Rectal smooth muscle tissue (tissue), 1 donor: ENCODE data around the gene NELFA.

Source experiments
- H3K27ac ChIP-seq: one replicate; pipeline ENCODE4 v1.7.0; 2013; ENCODE audit warnings: low read depth, low read length, inconsistent platforms
- H3K27me3 ChIP-seq: one replicate; pipeline ENCODE4 v1.7.0; 2013; ENCODE audit warnings: low read length; ENCODE audit not compliant: control insufficient read depth, insufficient read depth
- H3K36me3 ChIP-seq: one replicate; pipeline ENCODE4 v1.7.0; 2013; ENCODE audit warnings: low read length; ENCODE audit not compliant: control insufficient read depth, insufficient read depth
- H3K4me1 ChIP-seq: one replicate; pipeline ENCODE4 v1.7.0; 2013; ENCODE audit warnings: low read length; ENCODE audit not compliant: control insufficient read depth, insufficient read depth
- H3K4me3 ChIP-seq: one replicate; pipeline ENCODE4 v1.7.0; 2013; ENCODE audit warnings: low read length
- H3K9ac ChIP-seq: one replicate; pipeline ENCODE4 v1.7.0; 2013; ENCODE audit warnings: low read length

The NELFA gene

DNA sequence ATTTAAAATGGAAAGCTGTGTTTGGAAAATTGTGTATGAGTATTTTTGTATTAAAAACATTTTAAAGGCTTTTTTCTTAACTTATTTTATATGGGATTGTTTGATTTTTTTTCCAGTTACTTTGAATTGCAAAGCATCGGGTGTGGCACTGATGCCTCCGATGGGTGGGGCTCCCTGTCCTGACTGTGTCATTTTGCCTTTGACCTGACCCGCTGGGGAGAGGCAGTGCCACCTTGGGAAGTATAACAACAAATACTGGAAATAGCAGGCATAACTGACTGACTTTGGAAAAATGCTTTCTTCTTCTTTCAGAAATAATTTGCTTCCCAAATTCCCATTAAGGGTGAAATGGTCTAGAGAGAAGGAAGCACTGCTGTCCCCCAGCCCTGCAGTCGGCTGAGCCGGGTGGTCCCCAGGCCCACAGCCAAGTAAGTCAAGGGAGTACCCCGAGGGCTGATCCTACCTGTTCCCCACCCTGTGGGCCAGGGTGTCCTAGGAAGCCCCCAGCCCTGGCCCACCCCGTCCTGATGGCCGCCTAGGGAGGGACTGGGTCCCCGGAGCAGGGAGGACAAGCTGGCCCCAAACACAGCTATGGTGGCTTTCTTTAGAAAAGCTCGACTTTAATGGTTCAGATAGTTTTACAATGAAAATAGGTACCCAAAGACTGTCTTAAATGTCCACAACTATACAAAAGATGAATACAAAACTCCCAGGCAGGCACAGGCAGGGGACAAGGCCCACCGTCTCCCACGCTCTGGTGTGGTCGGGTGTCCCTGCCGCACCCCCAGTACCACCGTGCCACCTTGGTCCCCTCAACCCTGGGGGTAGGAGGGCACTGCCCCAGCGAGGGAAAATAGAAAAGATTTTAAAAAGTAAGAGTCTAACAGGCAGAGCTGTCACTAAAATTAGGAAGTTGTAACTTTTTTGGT lies 26.4 kb downstream of the NELFA start:
- no peaks in the 10 kb centered on the region for H3K4me1 ChIP-seq
- no peak overlapping the region for H3K9ac ChIP-seq
- H3K36me3 ChIP-seq: peaks cover 28% of the 10 kb centered on the region
- H3K27ac ChIP-seq: no peak overlapping the region
- no peak overlapping the region for H3K4me3 ChIP-seq
- H3K27me3 ChIP-seq: no peaks in the 10 kb centered on the region

GRCh38 chr4:1981251-1982058 lies 27.3 kb downstream of the NELFA start:
- peaks cover 28% of the 10 kb centered on the region for H3K36me3 ChIP-seq
- H3K9ac ChIP-seq: no peak overlapping the region
- H3K27me3 ChIP-seq: no peaks in the 10 kb centered on the region
- H3K4me3 ChIP-seq: no peak overlapping the region
- no peak overlapping the region for H3K27ac ChIP-seq
- H3K4me1 ChIP-seq: no peaks in the 10 kb centered on the region

DNA sequence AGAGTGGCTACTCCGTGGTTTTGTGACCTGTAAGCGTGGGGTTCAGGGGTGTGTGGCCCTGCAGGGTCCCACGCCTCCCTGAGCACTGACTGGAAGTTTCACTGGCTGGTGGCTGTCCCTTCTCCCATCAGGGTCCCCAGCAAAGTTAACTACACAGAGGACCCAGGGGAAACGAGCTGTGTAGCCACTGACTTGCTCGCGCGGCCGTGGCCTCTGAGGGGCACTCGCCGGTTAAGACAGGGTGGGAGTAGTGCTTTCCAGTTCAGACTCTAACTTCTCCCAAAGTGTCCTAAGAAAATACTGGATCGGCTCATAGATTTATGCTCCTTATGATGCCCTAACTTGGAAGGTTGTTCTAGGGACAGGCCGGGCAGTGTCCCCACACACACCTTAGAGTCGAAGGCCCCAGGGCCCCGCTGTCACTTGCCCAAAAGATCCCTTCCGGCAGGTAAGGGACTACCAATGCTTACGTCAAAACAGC lies 28.2 kb downstream of the NELFA start:
- Histone ChIP-seq H3K9ac (no peak overlapping the region), H3K4me1 (no peaks in the 10 kb centered on the region), H3K36me3 (peaks cover 35% of the 10 kb centered on the region)

DNA sequence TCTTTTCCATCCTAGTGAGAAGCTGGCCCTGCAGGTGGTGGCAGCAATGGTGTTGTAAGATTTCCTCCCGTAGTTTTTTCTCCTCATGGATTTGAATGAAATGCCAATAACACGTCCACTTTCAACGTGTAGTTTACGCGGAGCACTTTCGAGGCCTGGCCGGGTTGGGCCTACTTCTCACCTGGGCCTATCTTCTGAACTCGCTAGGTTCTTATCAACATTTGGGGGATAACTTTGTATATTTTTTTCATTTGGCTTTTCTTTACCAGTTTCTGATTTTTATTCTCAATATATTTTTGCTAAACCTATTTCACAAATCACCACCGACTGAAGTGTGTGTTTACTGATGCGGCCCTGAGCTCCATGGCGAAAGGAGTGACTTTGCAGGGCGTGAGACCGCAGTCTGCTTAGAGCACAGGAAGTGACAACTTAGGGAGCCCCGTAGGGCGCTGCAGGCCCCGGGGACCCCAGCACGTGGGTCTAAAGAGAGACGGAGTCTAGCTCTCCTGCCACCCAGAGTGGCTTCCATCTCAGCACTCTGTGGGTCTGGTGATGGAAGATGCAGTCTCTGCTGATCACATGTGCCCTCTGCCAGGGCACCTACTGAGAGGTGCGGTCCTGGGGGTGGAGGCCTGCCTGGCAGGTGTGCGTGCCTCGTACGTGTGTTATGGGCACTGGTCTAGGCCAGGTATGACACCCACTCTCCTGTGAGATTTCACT lies 29.1 kb downstream of the NELFA start:
- Histone ChIP-seq H3K27me3 (no peaks in the 10 kb centered on the region), H3K4me1 (no peaks in the 10 kb centered on the region), H3K9ac (no peak overlapping the region), H3K27ac (no peak overlapping the region), H3K4me3 (no peak overlapping the region), H3K36me3 (peaks cover 32% of the 10 kb centered on the region)

More for the DNA sequence above, 28.2 kb downstream of the NELFA start:
- H3K27me3 ChIP-seq: no peaks in the 10 kb centered on the region
- no peak overlapping the region for H3K4me3 ChIP-seq
- no peak overlapping the region for H3K27ac ChIP-seq

GRCh38 chr4:1978741-1979476 lies 29.9 kb downstream of the NELFA start:
- Histone ChIP-seq H3K27ac (no peak overlapping the region), H3K4me3 (no peak overlapping the region), H3K4me1 (no peaks in the 10 kb centered on the region), H3K36me3 (peaks cover 32% of the 10 kb centered on the region), H3K9ac (no peak overlapping the region), H3K27me3 (no peaks in the 10 kb centered on the region)

- H3K9ac ChIP-seq: no peak overlapping the region
- H3K4me1 ChIP-seq: no peaks in the 10 kb centered on the region
- H3K36me3 ChIP-seq: peaks cover 28% of the 10 kb centered on the region
- H3K27me3 ChIP-seq: no peaks in the 10 kb centered on the region
- no peak overlapping the region for H3K27ac ChIP-seq
- H3K4me3 ChIP-seq: no peak overlapping the region
These were observed 30.5 kb downstream of the NELFA start for GRCh38 chr4:1978226-1978625.

GRCh38 chr4:1976416-1977352 lies 32.1 kb downstream of the NELFA start:
- H3K4me1 ChIP-seq: no peaks in the 10 kb centered on the region
- H3K27ac ChIP-seq: no peak overlapping the region
- H3K27me3 ChIP-seq: no peaks in the 10 kb centered on the region
- peaks cover 31% of the 10 kb centered on the region for H3K36me3 ChIP-seq
- H3K4me3 ChIP-seq: no peak overlapping the region
- no peak overlapping the region for H3K9ac ChIP-seq

- H3K4me1 ChIP-seq: no peaks in the 10 kb centered on the region
- H3K9ac ChIP-seq: no peak overlapping the region
- peaks cover 28% of the 10 kb centered on the region for H3K36me3 ChIP-seq
- H3K27me3 ChIP-seq: no peaks in the 10 kb centered on the region
- no peak overlapping the region for H3K4me3 ChIP-seq
- no peak overlapping the region for H3K27ac ChIP-seq
These were observed 32.9 kb downstream of the NELFA start for GRCh38 chr4:1975880-1976279.

- no peak overlapping the region for H3K9ac ChIP-seq
- H3K27me3 ChIP-seq: no peaks in the 10 kb centered on the region
- no peak overlapping the region for H3K4me3 ChIP-seq
- peaks cover 24% of the 10 kb centered on the region for H3K36me3 ChIP-seq
- no peaks in the 10 kb centered on the region for H3K4me1 ChIP-seq
- H3K27ac ChIP-seq: no peak overlapping the region
These were observed 33.4 kb downstream of the NELFA start for GRCh38 chr4:1975391-1975801.

GRCh38 chr4:1974840-1975239 lies 33.9 kb downstream of the NELFA start:
- Histone ChIP-seq H3K9ac (no peak overlapping the region), H3K27ac (no peak overlapping the region), H3K4me1 (no peaks in the 10 kb centered on the region), H3K27me3 (no peaks in the 10 kb centered on the region), H3K4me3 (no peak overlapping the region), H3K36me3 (peaks cover 23% of the 10 kb centered on the region)

DNA sequence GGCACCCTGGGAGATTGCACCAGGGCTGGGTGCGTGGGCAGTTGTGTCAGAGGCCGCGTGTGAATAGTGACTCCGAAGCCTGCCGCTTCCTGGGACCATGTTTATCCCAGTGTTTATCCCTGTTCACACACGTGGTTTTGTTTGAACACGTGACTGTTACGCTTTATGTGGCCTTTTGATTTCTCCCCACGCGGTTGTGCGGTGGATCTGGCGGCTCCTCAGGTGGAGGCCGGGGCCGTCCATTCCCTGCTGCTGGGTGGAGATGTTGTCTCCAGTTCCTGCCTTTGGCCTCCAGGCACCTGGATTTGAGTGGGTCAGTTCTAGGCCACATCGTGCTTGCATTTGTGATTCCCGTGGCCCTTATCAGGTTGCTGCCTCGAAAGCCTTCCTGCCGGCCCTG lies 35.1 kb downstream of the NELFA start:
- Histone ChIP-seq H3K9ac (no peak overlapping the region), H3K36me3 (peaks cover 26% of the 10 kb centered on the region), H3K4me3 (no peak overlapping the region), H3K4me1 (no peaks in the 10 kb centered on the region), H3K27ac (no peak overlapping the region), H3K27me3 (no peaks in the 10 kb centered on the region)
